Gastroesophageal sphincter (tissue), 4 donors: ENCODE results near the gene SLC2A13. TPM values are rescaled to one million over a fixed set of nuclear protein-coding genes. Genes with fewer than 3 reads are reported as not detected.
"Not testable (repeated sequence)": the region's sequence is repeated elsewhere in the genome, so short reads cannot be mapped to it uniquely, and the experiment has no call there.

ENCODE experiments used
- ATAC-seq: fragments of 150-250 bp; one replicate; pipeline ENCODE4 v1.9.1; 2016; ENCODE audit warnings: mild to moderate bottlenecking, moderate library complexity
- H3K27ac ChIP-seq, 4 donors: fragments of 200-600 bp; sonication (generic) in 3 of 4; 1 replicate in 3 of 4; 2 replicates in 1 of 4; pipeline ENCODE4 v1.5.1; 2016 to 2019
- H3K27me3 ChIP-seq: fragments of 200-600 bp; sonication (generic); one replicate; pipeline ENCODE4 v1.5.1; 2019
- H3K36me3 ChIP-seq, 2 donors: fragments of 200-600 bp; sonication (generic); one replicate each; pipeline ENCODE4 v1.5.1; 2019; ENCODE audit warnings: control low read depth in 1 of 2
- H3K4me1 ChIP-seq, 3 donors: fragments of 200-600 bp; sonication (generic); 1 replicate in 2 of 3; 2 replicates in 1 of 3; pipeline ENCODE4 v1.5.1; 2016 to 2019; ENCODE audit warnings: control low read depth in 2 of 3
- H3K4me3 ChIP-seq, 2 donors: fragments of 200-600 bp; sonication (generic); one replicate each; pipeline ENCODE4 v1.5.1; 2019; ENCODE audit warnings: mild to moderate bottlenecking in 1 of 2, moderate library complexity in 1 of 2
- H3K9me3 ChIP-seq, 3 donors: fragments of 200-600 bp; sonication (generic); one replicate each; pipeline ENCODE4 v1.5.1; 2017 to 2019; ENCODE audit warnings: control low read depth in 2 of 3
- CTCF ChIP-seq, 4 experiments: fragments of 200-600 bp in 2 of 4; fragments of 450-650 bp in 2 of 4; sonication (generic) in 1 of 4; IDR thresholded peaks; one replicate each; pipeline ENCODE4 v1.5.1; 2017 to 2019; ENCODE audit warnings: antibody characterized with exemption in 4 of 4, mild to moderate bottlenecking in 2 of 4, moderate library complexity in 2 of 4
- EP300 ChIP-seq: sonication (generic); formaldehyde crosslinking; IDR thresholded peaks from one replicate; pipeline ENCODE4 v1.6.1; 2017; ENCODE audit warnings: antibody characterized with exemption, mild to moderate bottlenecking
- POLR2A ChIP-seq, 2 donors: fragments of 450-650 bp; IDR thresholded peaks; one replicate each; pipeline ENCODE4 v1.6.1; 2017; ENCODE audit warnings: antibody characterized with exemption in 2 of 2, mild to moderate bottlenecking in 2 of 2, moderate library complexity in 1 of 2
- POLR2AphosphoS5 ChIP-seq: sonication (generic); formaldehyde crosslinking; IDR thresholded peaks from one replicate; pipeline ENCODE4 v1.6.1; 2017; ENCODE audit warnings: antibody characterized with exemption
- WGBS, 2 donors: methylation state at CpG; one replicate each; pipeline ENCODE4 v1.1.5; 2018; ENCODE audit warnings: low coverage in 1 of 2; 5-methylcytosine and 5-hydroxymethylcytosine counted together
- total RNA-seq, 4 donors: library from RNA; depleted of rRNA; stranded (reverse); fragments of >200 nt; gene quantifications; one replicate each; pipeline ENCODE4 v1.1.0, GENCODE V29; 2016

The SLC2A13 gene
- total RNA-seq, 4 donors from 2014 or later, result 20.4 to 38.3 (median 22.3) TPM

GRCh38 chr12:39931231-39931630 lies 174.7 kb downstream of the SLC2A13 start:
- H3K36me3 ChIP-seq, result no peaks in the 10 kb centered on the region
- H3K4me1 ChIP-seq, result peaks cover 0 to 7% (median 0%) of the 10 kb centered on the region in 3 donors
- TF ChIP-seq POLR2AphosphoS5 (no peak), EP300 (no peak), CTCF (IDR thresholded peaks at IDR 0.05) (no peak), POLR2A (IDR thresholded peaks at IDR 0.05) (no peak)
- H3K27ac ChIP-seq, result no peak overlapping the region
- WGBS, 2 donors, result 77 to 85% methylated on average over 3 to 4 of the region's 4 CpGs
- ATAC-seq, result no peak
- H3K27me3 ChIP-seq, result no peaks in the 10 kb centered on the region
- no peaks in the 10 kb centered on the region for H3K9me3 ChIP-seq
- no peak overlapping the region for H3K4me3 ChIP-seq

GRCh38 chr12:39930101-39930500 lies 175.8 kb downstream of the SLC2A13 start:
- no peaks in the 10 kb centered on the region for H3K36me3 ChIP-seq
- no peak overlapping the region for H3K27ac ChIP-seq
- H3K27me3 ChIP-seq, result no peaks in the 10 kb centered on the region
- H3K4me1 ChIP-seq, result peaks cover 0 to 7% (median 0%) of the 10 kb centered on the region in 3 donors
- no peak overlapping the region for H3K4me3 ChIP-seq
- no peaks in the 10 kb centered on the region for H3K9me3 ChIP-seq
- WGBS, 2 donors, result 84 to 87% methylated on average over 3 of the region's 3 CpGs
- TF ChIP-seq CTCF (IDR thresholded peaks at IDR 0.05) (no peak), EP300 (no peak), POLR2A (IDR thresholded peaks at IDR 0.05) (no peak), POLR2AphosphoS5 (no peak)
- ATAC-seq, result no peak

GRCh38 chr12:39928181-39928899 lies 177.5 kb downstream of the SLC2A13 start:
- H3K27me3 ChIP-seq, result no peaks in the 10 kb centered on the region
- no peak for ATAC-seq
- no peak overlapping the region for H3K4me3 ChIP-seq
- no peak overlapping the region for H3K27ac ChIP-seq
- H3K36me3 ChIP-seq, result no peaks in the 10 kb centered on the region
- WGBS, 2 donors, result 83 to 92% methylated on average over 1 of the region's 1 CpG
- H3K9me3 ChIP-seq, result no peaks in the 10 kb centered on the region
- no peak for TF ChIP-seq POLR2A (IDR thresholded peaks at IDR 0.05)
- TF ChIP-seq EP300, result no peak
- TF ChIP-seq CTCF (IDR thresholded peaks at IDR 0.05), result no peak
- H3K4me1 ChIP-seq, result peaks cover 0 to 7% (median 0%) of the 10 kb centered on the region in 3 donors

GRCh38 chr12:39923364-39923763 lies 182.5 kb downstream of the SLC2A13 start:
- WGBS, 2 donors, result 60 to 62% methylated on average over 5 of the region's 5 CpGs

GRCh38 chr12:39922598-39922997 lies 183.3 kb downstream of the SLC2A13 start:
- ATAC-seq, result peak; percentile 50

More at GRCh38 chr12:39923364-39923763, 182.5 kb downstream of the SLC2A13 start:
- Histone ChIP-seq H3K9me3 (no peaks in the 10 kb centered on the region), H3K27ac (no peak overlapping the region), H3K4me3 (no peak overlapping the region), H3K27me3 (no peaks in the 10 kb centered on the region), H3K4me1 (no peaks in the 10 kb centered on the region), H3K36me3 (no peaks in the 10 kb centered on the region)
- ATAC-seq, result no peak
- TF ChIP-seq POLR2A (IDR thresholded peaks at IDR 0.05) (no peak), POLR2AphosphoS5 (no peak), CTCF (IDR thresholded peaks at IDR 0.05) (no peak), EP300 (no peak)

More at GRCh38 chr12:39922598-39922997, 183.3 kb downstream of the SLC2A13 start:
- H3K9me3 ChIP-seq, H3K27me3 ChIP-seq, H3K27ac ChIP-seq, H3K36me3 ChIP-seq, H3K4me1 ChIP-seq, H3K4me3 ChIP-seq: not testable (repeated sequence)
